ENCODE measurements around the gene ANTXRL. TPM values are rescaled to one million over a fixed set of nuclear protein-coding genes. Genes with fewer than 3 reads are reported as not detected.
"Not testable (repeated sequence)": the region's sequence is repeated elsewhere in the genome, so short reads cannot be mapped to it uniquely, and the experiment has no call there.

Gene ANTXRL
- total RNA-seq = not detected in 2 replicates

GRCh38 chr10:46286991-46287693 lies at the start of gene ANTXRL:
Gene ANTXRL, plus strand, starts transcription at chr10:46286997. Its CDS starts 266 bp downstream, at chr10:46287263.
- no peak for DNase-seq

GRCh38 chr10:46237815-46238510 lies 48.8 kb upstream of the ANTXRL start:
- no peak for DNase-seq

- no peak for DNase-seq
Observed at GRCh38 chr10:46239247-46239646, 47.5 kb upstream of the ANTXRL start.

- DNase-seq = no peak
Observed at GRCh38 chr10:46239993-46240683, 46.7 kb upstream of the ANTXRL start.

- no peak for DNase-seq
Observed at GRCh38 chr10:46240684-46241565, 45.9 kb upstream of the ANTXRL start.

- DNase-seq = no peak
Observed at GRCh38 chr10:46245381-46245900, 41.4 kb upstream of the ANTXRL start.

- not testable (repeated sequence) for DNase-seq
Observed at GRCh38 chr10:46246400-46247180, 40.2 kb upstream of the ANTXRL start.

GRCh38 chr10:46247181-46247475 lies 39.7 kb upstream of the ANTXRL start:
- DNase-seq = no peak

- DNase-seq = no peak
Observed at GRCh38 chr10:46247808-46248569, 38.8 kb upstream of the ANTXRL start.

GRCh38 chr10:46248651-46249146 lies 38.1 kb upstream of the ANTXRL start:
- no peak for DNase-seq

GRCh38 chr10:46249617-46250344 lies 37.0 kb upstream of the ANTXRL start:
- DNase-seq = not testable (repeated sequence)

- no peak for DNase-seq
Observed at GRCh38 chr10:46250481-46250880, 36.3 kb upstream of the ANTXRL start.

- no peak for DNase-seq
Observed at GRCh38 chr10:46250898-46251856, 35.6 kb upstream of the ANTXRL start.

- DNase-seq = no peak
Observed at GRCh38 chr10:46251857-46252847, 34.6 kb upstream of the ANTXRL start.

GRCh38 chr10:46253076-46254006 lies 33.5 kb upstream of the ANTXRL start:
- no peak for DNase-seq

- DNase-seq = no peak
Observed at GRCh38 chr10:46254007-46254383, 32.8 kb upstream of the ANTXRL start.
